SU-DHL-6 (cell line): ENCODE results near the gene BEGAIN.

Source experiments
- EZH2phosphoT487 ChIP-seq: fragments of 200-600 bp; sonication (generic), shearing (Covaris generic); conservative IDR thresholded peaks from 2 replicates; pipeline ENCODE4 v1.6.1; 2018; ENCODE audit warnings: mild to moderate bottlenecking, antibody characterized with exemption, low read length, moderate library complexity, mixed read lengths
- TF ChIP-seq, protein P1 (sequence below): fragments of 200-600 bp; sonication (generic); IDR thresholded peaks from one replicate; pipeline ENCODE4 v1.5.1; 2017; ENCODE audit warnings: antibody characterized with exemption, mild to moderate bottlenecking, low read length, moderate library complexity; ENCODE audit not compliant: insufficient read depth, poor library complexity, severe bottlenecking

DNA sequence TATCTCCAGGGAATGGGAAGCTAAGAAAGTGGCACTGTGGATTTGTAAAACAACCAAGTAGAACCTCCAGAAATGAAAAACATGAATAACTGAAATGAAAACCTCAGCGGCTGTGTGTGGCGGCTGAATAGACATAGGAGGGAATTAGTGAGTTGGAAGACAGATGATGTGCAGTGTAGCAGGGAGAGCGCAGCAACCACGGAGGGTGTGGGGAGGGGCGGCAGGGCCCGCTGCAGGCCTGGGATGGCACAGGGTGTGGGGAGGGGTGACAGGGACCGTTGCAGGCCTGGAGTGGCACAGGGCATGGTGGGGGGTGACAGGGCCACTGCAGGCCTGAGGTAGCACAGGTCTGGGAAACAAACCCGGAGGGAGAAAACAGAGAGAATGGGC lies 51.1 kb downstream of the BEGAIN start:
- TF ChIP-seq, protein P1, sequence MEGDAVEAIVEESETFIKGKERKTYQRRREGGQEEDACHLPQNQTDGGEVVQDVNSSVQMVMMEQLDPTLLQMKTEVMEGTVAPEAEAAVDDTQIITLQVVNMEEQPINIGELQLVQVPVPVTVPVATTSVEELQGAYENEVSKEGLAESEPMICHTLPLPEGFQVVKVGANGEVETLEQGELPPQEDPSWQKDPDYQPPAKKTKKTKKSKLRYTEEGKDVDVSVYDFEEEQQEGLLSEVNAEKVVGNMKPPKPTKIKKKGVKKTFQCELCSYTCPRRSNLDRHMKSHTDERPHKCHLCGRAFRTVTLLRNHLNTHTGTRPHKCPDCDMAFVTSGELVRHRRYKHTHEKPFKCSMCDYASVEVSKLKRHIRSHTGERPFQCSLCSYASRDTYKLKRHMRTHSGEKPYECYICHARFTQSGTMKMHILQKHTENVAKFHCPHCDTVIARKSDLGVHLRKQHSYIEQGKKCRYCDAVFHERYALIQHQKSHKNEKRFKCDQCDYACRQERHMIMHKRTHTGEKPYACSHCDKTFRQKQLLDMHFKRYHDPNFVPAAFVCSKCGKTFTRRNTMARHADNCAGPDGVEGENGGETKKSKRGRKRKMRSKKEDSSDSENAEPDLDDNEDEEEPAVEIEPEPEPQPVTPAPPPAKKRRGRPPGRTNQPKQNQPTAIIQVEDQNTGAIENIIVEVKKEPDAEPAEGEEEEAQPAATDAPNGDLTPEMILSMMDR, result no peak
- TF ChIP-seq EZH2phosphoT487, result no peak
